HG03521 (cell line): Measurements from ENCODE around the gene FAM114A2.
"Not testable (repeated sequence)": the region's sequence is repeated elsewhere in the genome, so short reads cannot be mapped to it uniquely, and the experiment has no call there.

Experiments used
- ATAC-seq: cut with Tn5 transposase; IDR thresholded peaks from one replicate; pipeline ENCODE4 v1.9.1; 2021; ENCODE audit warnings: mild to moderate bottlenecking, moderate library complexity; ENCODE audit not compliant: unreplicated experiment

The FAM114A2 gene

GRCh38 chr5:154038707-154039457, at the start of gene FAM114A2, which contains the start of gene MFAP3:
Gene FAM114A2 (minus strand): TSS chr5:154038910. CDS start chr5:154034953, 3,957 bp downstream.
Gene MFAP3 (plus strand): TSS chr5:154038967. CDS start chr5:154049723, 10,756 bp downstream.
- ATAC-seq = peak; percentile 98

DNA sequence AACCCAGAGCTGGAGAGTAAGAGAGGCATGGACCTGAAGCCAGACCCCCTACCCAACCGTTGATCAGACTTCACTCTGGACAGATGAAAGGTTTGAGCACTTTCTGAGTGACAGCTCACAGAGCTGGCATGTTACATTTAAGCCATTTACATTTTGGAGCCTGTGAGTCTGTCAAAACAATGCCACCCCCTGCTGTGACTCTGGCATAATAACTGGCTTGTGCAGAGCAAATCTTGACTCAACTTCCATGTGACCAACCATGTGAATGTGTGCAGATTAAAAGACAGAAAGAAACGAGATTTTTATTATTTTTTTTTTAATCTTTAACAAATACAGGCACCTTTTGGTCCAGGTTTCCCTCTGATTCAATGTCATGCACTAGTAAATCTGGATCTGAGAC, 48.5 kb upstream of the FAM114A2 start:
- ATAC-seq = no peak

- no peak for ATAC-seq
Measured at GRCh38 chr5:154086641-154087040, 47.9 kb upstream of the FAM114A2 start.

DNA sequence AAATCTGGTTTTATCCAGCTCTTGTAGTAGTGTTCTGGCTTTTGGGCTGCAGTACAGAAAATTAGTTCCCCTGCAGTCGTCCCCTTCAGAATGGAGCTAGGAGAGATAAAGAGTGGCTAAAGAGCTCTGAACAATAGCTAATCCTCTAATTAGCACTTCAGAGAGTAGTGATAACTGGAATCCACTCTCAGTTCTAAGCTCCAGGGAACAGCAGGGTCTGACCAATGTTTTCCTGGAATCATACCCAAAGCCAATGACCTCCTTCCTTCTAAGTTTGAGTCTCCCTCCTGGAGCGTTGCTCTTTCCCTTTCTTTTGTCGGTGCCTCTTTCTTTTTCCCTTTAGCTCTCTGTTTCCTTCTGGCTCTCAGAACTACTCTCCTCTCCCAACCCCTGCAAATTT, 47.4 kb upstream of the FAM114A2 start:
- ATAC-seq = no peak

DNA sequence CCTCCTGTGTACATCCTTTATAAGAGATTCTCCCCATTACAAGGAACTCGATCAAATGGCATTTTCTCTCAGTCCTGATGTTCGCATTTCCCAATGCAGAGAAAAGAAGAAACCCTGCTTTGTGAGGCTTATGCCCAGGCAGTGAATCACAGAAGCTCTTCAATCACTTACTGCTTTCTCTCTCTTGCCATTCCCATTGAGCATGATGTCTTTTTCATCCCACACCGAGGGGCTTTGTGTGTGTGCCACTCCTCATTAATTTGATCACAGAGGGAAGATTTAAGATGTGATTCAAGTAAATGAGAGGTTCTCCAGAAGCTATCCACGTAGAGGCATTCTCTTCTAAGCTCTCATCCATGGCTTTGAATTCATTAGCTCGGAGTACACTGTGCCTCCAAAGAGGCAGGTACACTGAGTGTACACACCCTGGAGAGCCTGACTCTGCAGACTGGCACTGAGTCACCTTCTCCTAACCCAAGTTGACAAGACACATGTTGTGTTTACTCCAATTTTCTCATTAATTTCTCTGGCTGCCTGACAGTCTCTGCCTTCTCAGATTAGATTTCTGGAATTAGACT, 45.4 kb upstream of the FAM114A2 start:
- no peak for ATAC-seq

GRCh38 chr5:154081246-154081645, 42.5 kb upstream of the FAM114A2 start:
- ATAC-seq = no peak

- ATAC-seq = no peak
Measured at GRCh38 chr5:154078272-154078671, 39.6 kb upstream of the FAM114A2 start.

DNA sequence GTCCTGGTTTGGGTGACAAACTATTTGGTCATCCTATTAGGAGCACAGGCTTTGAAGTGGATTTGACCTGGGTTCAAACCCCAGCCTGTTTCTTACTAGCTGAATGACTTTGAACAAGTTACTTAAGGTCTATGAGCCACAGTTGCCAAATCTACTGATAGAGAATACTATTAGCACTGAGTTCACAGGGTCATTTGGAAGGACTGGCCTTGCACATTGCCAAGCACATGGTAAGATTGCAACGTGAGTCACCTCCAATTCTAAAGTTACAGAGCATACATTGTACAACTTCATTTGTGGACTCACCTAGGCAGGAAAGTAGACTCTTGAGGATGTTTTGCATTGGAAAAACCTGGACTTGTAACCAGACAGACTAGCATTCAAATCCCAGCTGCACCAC, 39.0 kb upstream of the FAM114A2 start:
- ATAC-seq = no peak

DNA sequence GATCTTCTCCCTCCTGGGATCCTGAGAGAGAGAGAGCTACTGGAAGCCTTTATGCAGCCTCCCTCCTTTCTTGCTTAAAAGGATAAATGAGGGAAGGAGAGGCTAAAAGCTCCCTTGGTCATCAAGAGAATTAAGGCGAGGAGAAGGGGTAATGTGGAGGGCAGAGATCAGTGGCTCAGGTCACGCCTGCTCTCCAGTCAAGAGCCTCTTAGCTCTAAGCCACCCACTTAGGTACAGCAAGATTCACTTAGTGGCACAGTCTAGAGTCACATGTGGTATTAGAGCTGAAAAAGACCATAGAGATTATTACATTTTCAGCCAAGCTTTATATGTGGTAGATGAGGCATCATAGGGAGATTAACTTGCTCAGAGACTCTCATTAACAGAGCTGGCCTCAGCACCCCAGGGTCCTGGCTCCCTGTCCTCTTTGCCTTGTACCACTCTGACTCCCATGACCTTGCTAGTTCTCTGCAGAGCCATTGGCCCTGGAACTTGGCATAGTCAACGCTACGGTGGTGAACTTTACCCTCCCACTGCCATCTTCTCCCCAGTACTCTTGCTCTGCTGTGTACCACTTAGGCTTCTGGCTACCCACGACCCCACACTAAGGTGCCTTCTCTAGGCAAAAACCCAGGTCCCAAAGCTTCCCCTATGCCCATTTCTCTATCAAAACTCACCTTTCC, 37.7 kb upstream of the FAM114A2 start:
- no peak for ATAC-seq

DNA sequence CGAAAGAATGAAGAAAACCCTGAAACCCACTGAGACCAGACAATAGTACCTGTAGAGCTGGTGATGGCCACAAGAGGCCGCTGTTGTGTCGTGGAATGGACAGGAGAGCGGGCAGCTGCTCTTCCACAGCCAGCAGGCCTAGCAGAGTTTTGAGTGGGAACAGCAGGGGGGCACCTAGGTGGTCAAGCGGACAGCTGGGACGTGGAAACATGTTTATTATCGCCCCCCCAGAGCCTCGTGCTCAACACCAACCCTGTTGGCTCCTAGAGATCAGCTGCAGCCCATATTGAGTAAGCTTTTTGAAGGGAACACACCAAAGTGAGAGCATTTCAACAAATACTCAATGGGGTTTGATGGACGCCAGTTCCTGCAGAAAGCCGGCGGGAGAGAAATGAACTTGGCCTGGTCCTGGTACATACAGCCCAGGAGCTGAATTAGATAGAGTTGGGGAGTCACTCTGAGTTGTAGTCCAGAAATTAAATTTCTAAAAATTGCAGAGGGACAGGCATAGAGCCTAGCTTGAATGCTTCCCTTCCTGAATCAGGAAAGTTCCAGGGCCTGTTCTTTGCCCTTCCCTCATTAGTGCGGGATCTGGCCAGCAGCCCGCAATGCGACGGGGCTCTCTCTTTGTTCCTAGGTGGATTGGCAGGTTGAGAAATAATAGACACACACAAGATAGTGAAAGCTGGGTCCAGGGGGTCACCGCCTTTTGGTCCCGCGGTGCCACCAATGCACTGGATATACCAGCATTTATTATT, 33.9 kb upstream of the FAM114A2 start:
- ATAC-seq = peak; percentile 98

DNA sequence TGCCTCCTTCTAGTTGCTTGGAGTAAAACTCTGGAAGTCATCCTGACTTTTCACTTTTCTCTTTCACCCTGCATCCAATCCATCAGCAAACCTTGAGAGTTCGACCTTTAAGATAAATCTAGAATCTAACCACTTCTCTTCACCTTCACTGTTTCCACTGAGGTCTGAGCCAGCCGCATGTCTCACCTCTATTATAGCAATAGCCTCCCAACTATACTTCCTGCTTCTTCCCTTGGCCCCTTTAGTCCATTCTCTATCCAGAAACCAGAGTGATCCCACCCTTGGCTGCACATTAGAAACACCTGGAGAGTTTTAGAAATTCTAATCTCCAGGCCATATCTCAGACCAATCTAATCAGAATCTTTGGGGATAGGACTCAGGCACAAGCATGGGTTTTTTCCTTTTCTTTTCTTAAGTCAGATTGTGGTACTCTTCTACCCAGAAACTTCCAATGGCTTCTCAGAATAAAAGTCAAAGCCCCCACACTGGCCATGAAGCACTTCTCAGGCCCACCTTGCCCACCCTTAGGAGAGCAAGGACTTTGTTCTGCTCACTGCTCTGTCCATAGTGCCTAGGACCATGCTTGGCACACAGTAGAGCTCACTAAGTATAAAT, 33.2 kb upstream of the FAM114A2 start:
- no peak for ATAC-seq

DNA sequence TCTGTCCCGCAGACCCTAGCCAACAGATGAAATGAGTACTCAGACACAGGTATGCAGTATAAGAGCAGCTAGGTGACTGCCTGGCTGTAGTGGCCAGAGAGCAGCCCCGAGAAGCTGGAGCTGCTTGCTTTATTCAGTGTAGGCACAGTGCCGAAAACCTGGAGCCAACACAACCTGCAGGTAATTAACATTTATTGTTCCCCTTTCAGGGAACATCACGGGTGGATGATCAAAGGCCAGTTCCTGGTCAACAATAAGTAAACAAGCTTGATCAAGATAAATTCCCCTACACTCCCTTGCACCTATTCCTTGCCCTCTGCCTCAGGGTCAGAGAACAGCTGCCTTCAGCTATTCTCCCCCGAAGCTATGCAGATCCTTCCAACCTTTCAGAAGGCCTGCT, 31.1 kb upstream of the FAM114A2 start:
- ATAC-seq = not testable (repeated sequence)

- no peak for ATAC-seq
Measured at GRCh38 chr5:154065971-154066370, 27.3 kb upstream of the FAM114A2 start.

DNA sequence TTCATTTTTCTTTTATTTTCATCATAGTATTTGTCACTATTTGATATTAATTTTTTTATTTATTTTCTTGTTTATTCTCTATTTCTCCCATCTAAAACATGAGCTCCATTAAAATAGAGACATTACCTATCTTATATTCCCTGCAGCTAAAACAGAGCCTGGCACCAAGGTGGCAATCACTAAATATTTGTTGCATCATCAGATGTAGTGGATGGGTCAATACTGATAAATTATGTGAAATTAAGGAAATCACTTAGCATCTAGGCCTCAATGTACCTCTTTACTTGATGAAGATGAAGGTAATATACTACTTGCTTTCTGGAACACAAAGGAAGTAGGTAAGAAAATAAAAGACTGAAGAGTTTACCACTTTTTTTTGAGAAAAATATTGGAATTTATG, 24.7 kb upstream of the FAM114A2 start:
- ATAC-seq = no peak

GRCh38 chr5:154060606-154061005, 21.9 kb upstream of the FAM114A2 start:
- ATAC-seq = no peak

DNA sequence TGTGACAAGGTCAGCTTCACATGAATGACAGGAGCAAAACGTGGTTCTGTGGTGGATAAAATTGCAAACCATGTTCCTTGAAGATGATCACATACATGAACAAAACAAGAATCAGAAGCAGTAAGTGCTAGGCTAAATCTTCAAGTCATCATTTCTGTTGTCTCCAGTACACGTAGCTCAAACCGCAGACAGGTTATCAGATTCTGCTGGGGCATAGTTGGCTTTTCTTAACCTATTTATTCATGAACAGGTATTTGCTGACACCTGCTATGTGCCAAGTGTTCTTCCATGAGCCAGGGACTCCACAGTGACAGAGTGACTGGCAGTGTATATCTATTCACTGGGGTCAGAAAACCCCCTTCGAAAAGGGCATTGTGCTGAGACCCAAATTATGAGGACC, 20.9 kb upstream of the FAM114A2 start:
- no peak for ATAC-seq

DNA sequence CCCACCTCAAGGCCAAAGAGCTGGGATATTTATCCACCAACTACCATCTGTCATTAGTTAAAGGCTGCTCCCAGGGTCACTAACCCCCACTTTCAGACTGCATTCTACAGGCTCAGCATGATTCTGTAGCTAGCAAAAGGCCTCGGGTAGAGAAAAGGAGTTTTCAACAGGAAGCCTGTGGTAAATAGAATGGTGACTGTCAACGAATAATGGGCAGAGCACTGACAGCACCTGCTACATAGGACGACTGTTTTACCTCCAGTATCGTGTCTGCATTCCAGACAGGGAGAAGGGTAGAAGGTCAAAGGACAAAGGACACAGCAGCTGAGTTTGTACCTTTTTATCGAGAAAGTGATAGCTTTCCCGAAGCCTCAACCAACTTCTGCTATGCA, 20.3 kb upstream of the FAM114A2 start:
- ATAC-seq = peak; percentile 34

GRCh38 chr5:154058055-154059038, 19.6 kb upstream of the FAM114A2 start:
- ATAC-seq = peak; percentile 68

DNA sequence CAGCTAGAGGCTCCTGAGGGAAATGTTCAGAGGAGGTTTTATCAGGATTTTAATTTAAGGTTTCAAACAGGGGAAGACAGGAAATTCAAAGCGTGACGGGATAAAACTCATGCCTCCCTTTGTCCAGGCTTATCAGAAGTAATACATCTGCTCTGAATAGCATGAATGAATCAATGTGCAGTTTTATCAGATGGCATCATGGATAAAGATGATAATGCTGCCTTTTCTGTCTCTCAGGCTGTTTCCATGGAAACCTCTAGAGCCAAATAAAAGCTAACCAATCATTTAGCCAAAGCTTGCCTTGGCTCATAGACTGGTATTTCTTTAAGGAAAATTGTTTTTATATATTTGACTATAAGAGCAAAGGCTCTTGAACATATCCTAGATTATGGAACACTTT, 16.5 kb upstream of the FAM114A2 start:
- no peak for ATAC-seq

GRCh38 chr5:154053468-154053867, 14.8 kb upstream of the FAM114A2 start:
- ATAC-seq = no peak
